PC-9 (cell line): ENCODE measurements around the gene ASB15. TPM values are rescaled to one million over a fixed set of nuclear protein-coding genes. Genes with fewer than 3 reads are reported as not detected.

ENCODE experiments used
- BruUV-seq: library from RNA; stranded (reverse); fragments of 400-500 nt; replicated peaks from 2 replicates; lab custom pipeline; 2021; lab: Mats Ljungman, UMichigan
- CTCF ChIA-PET: fragments of 300-600 bp; sonication (Branson Sonifier 250); formaldehyde crosslinking; loops from one replicate; lab custom pipeline; 2022; ENCODE audit warnings: antibody characterized with exemption; lab: Charles Lee
- POLR2A ChIA-PET: fragments of 300-600 bp; sonication (Branson Sonifier 250); formaldehyde crosslinking; loops from one replicate; lab custom pipeline; 2022; ENCODE audit warnings: antibody characterized with exemption; ENCODE audit not compliant: unreplicated experiment; lab: Charles Lee
- DNase-seq, 2 experiments: peaks; one replicate each; pipeline versions ENCODE4 v3.0.0 to v3.0.0-alpha.2; 2015 to 2022; ENCODE audit warnings: mixed read lengths in 1 of 2
- H2AFZ ChIP-seq: fragments of 200-600 bp; sonication (generic); 2 replicates; pipeline ENCODE4 v1.8.1; 2017; ENCODE audit warnings: antibody characterized with exemption
- H3F3A ChIP-seq: fragments of 200-600 bp; sonication (generic); 2 replicates; pipeline ENCODE4 v1.8.1; 2017; ENCODE audit warnings: antibody characterized with exemption, mild to moderate bottlenecking, low read depth; ENCODE audit not compliant: insufficient read depth
- H3K27ac ChIP-seq: fragments of 200-600 bp; sonication (generic); 2 replicates; pipeline ENCODE4 v1.6.1; 2016; ENCODE audit warnings: mixed run types
- H3K27me3 ChIP-seq: fragments of 200-600 bp; sonication (generic); 2 replicates; pipeline ENCODE4 v1.6.1; 2016; ENCODE audit warnings: low read depth, mixed run types; ENCODE audit not compliant: insufficient read depth
- H3K36me3 ChIP-seq: fragments of 200-600 bp; sonication (generic); 2 replicates; pipeline ENCODE4 v1.6.1; 2016; ENCODE audit warnings: low read depth, mixed run types
- H3K4me1 ChIP-seq: fragments of 200-600 bp; sonication (generic); replicated peaks from 2 replicates; pipeline ENCODE4 v1.6.1; 2016; ENCODE audit warnings: mixed run types; ENCODE audit not compliant: insufficient read depth
- H3K4me2 ChIP-seq: fragments of 200-600 bp; sonication (generic); 2 replicates; pipeline ENCODE4 v1.6.1; 2017; ENCODE audit warnings: mixed run types
- H3K4me3 ChIP-seq: fragments of 200-600 bp; sonication (generic); 2 replicates; pipeline ENCODE4 v1.6.1; 2016; ENCODE audit warnings: mixed run types
- H3K79me2 ChIP-seq: fragments of 200-600 bp; sonication (generic); 2 replicates; pipeline ENCODE4 v1.6.1; 2017; ENCODE audit warnings: low read depth, mixed run types
- H3K9me2 ChIP-seq: fragments of 200-600 bp; sonication (generic); 2 replicates; pipeline ENCODE4 v1.8.1; 2017; ENCODE audit warnings: mild to moderate bottlenecking; ENCODE audit not compliant: insufficient read depth
- H3K9me3 ChIP-seq: fragments of 200-600 bp; sonication (generic); 2 replicates; pipeline ENCODE4 v1.8.1; 2016; ENCODE audit warnings: low read depth; ENCODE audit not compliant: insufficient read depth
- H4K20me1 ChIP-seq: fragments of 200-600 bp; sonication (generic); 2 replicates; pipeline ENCODE4 v1.8.1; 2017; ENCODE audit not compliant: insufficient read depth
- CTCF ChIP-seq: fragments of 200-600 bp; sonication (generic); conservative IDR thresholded peaks from 2 replicates; pipeline ENCODE4 v1.6.1; 2017; ENCODE audit warnings: mixed run types, antibody characterized with exemption, mild to moderate bottlenecking, moderate library complexity
- EZH2 ChIP-seq: fragments of 200-600 bp; sonication (generic); IDR thresholded peaks from 2 replicates; pipeline ENCODE4 v1.8.0; 2017; ENCODE audit warnings: antibody characterized with exemption, low read depth
- intact Hi-C: fragments of 100-400 bp; cut with micrococcal nuclease; formaldehyde crosslinking; loops from one replicate; pipeline ENCODE4 v1.10.0; 2022; ENCODE audit not compliant: unreplicated experiment
- total RNA-seq: library from RNA; stranded (reverse); gene quantifications from 2 replicates; pipeline ENCODE4 v1.2.3, GENCODE V29; 2021

Gene ASB15
- total RNA-seq, 1 experiment from 2014 or later = not detected

- ChIA-PET POLR2A (no interaction called here), CTCF (no interaction called here)
- Histone ChIP-seq H3K4me1 (peaks cover 4% of the 10 kb centered on the region; the same call in 1 of the 2 replicates), H3K27me3 (no peaks in the 10 kb centered on the region), H3K36me3 (no peaks in the 10 kb centered on the region), H3K9me2 (no peaks in the 10 kb centered on the region), H3K4me3 (no peak overlapping the region), H3K79me2 (no peaks in the 10 kb centered on the region), H3F3A (no peaks in the 10 kb centered on the region), H4K20me1 (no peaks in the 10 kb centered on the region), H3K27ac (no peak overlapping the region), H3K9me3 (no peaks in the 10 kb centered on the region), H2AFZ (no peak overlapping the region), H3K4me2 (no peak overlapping the region)
- BruUV-seq = no TSS peak
- TF ChIP-seq CTCF (no peak), EZH2 (no peak)
- intact Hi-C loops = no loop called here
- no peak for DNase-seq
These were observed 26.2 kb downstream of the ASB15 start for GRCh38 chr7:123627851-123628250.

GRCh38 chr7:123628829-123629228 is 27.2 kb downstream of the ASB15 start:
- Histone ChIP-seq H4K20me1 (no peaks in the 10 kb centered on the region), H3F3A (no peaks in the 10 kb centered on the region), H3K27ac (no peak overlapping the region), H3K79me2 (no peaks in the 10 kb centered on the region), H3K36me3 (no peaks in the 10 kb centered on the region), H3K9me2 (no peaks in the 10 kb centered on the region), H3K4me3 (no peak overlapping the region), H2AFZ (no peak overlapping the region), H3K27me3 (no peaks in the 10 kb centered on the region), H3K4me1 (peaks cover 12% of the 10 kb centered on the region), H3K9me3 (no peaks in the 10 kb centered on the region), H3K4me2 (no peak overlapping the region)
- POLR2A ChIA-PET = no interaction called here
- DNase-seq = no peak
- intact Hi-C loops = no loop called here
- TF ChIP-seq CTCF (no peak), EZH2 (no peak)
- CTCF ChIA-PET = no interaction called here
- BruUV-seq = no TSS peak

GRCh38 chr7:123629281-123629680 is 27.7 kb downstream of the ASB15 start:
- no peak overlapping the region for H3K27ac ChIP-seq
- H3K9me2 ChIP-seq = no peaks in the 10 kb centered on the region
- no TSS peak for BruUV-seq
- H2AFZ ChIP-seq = no peak overlapping the region
- CTCF ChIA-PET = no interaction called here
- no peak for DNase-seq
- no peaks in the 10 kb centered on the region for H4K20me1 ChIP-seq
- no peak overlapping the region for H3K4me2 ChIP-seq
- TF ChIP-seq CTCF (no peak), EZH2 (no peak)
- H3K79me2 ChIP-seq = no peaks in the 10 kb centered on the region
- intact Hi-C loops = no loop called here
- H3K4me1 ChIP-seq = peaks cover 15% of the 10 kb centered on the region
- POLR2A ChIA-PET = no interaction called here
- no peaks in the 10 kb centered on the region for H3K36me3 ChIP-seq
- H3K9me3 ChIP-seq = no peaks in the 10 kb centered on the region
- H3K4me3 ChIP-seq = no peak overlapping the region
- H3K27me3 ChIP-seq = no peaks in the 10 kb centered on the region
- H3F3A ChIP-seq = no peaks in the 10 kb centered on the region
